HFF-Myc (cell line): Measurements from ENCODE around the gene TBP.
A peak's percentile ranks its signal among the peaks of the same experiment; 100 is the strongest.
"Not testable (repeated sequence)": the region's sequence is repeated elsewhere in the genome, so short reads cannot be mapped to it uniquely, and the experiment has no call there.

Experiments used
- DNase-seq: peaks from one replicate; pipeline ENCODE4 v3.0.0-alpha.2; 2011; ENCODE audit warnings: low read depth; ENCODE audit errors: extremely low read depth
- H3K4me3 ChIP-seq: replicated peaks from 2 replicates; pipeline ENCODE4 v1.5.1; 2011; ENCODE audit warnings: low read depth, mild to moderate bottlenecking, control low read depth, low read length
- CTCF ChIP-seq: IDR thresholded peaks from 2 replicates; pipeline ENCODE4 v1.5.1; 2012; ENCODE audit warnings: mild to moderate bottlenecking, low read depth, low read length, control low read depth; ENCODE audit errors: missing control alignments

TBP gene

DNA sequence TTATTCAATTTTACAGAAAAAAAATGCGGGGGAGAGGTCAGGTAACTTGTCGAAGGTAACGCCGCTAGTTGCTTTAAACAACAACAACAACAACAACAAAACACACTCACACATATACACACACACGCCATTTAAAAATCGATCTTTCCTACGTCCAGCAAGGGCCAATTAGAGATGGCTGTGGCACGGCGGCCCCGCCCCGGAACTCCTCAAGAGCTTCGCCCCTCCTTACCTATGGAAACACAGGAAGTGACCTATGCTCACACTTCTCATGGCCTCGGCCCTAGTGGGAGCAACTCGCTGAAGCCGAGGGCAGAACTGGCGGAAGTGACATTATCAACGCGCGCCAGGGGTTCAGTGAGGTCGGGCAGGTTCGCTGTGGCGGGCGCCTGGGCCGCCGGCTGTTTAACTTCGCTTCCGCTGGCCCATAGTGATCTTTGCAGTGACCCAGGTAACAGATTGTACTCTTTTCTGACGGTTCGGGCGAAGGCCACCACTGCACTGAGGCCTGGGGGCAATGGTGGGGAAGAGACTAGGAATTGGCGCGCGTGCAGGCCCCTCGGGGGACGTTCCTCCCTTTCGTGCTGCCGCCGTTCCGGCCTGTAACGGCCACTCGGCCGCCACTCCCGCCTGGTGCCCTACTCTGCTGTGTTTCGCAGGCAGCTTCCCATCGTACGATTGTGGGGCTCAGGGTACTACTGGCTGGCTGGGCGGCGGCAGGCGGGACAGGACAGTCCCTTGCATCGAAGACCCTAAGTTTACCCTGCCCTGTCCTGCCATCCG, at the start of gene TBP:
Gene TBP, plus strand, starts transcription at position 357 of the 783 bp plus-strand sequence. CDS start 2,661 bp downstream, outside the sequence.
- TF ChIP-seq CTCF, result no peak
- peak; percentile 95 for DNase-seq
- peak within 1 kb of the TSS; percentile 72 for H3K4me3 ChIP-seq

DNA sequence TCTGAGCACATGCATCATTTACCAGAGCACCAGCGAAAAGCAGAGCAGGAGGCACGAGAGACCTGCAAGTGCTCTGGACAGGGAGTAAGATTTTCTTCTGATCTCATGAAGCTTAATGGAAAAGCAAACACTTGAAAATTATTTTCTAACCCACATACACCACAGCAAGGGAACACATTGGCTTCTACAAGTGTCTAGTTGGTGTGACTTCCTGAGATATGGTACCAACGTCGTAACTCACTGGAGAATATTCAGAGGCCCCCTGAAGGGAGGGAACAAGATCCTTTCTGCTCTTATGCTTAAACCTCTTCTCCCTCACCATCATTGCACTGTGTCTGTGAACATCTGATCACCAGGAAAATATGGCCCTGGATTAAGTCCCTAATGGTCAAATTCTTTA, 49.7 kb upstream of the TBP start:
- H3K4me3 ChIP-seq, result no peak overlapping the region
- no peak for DNase-seq
- no peak for TF ChIP-seq CTCF

- H3K4me3 ChIP-seq, result no peak overlapping the region
- no peak for DNase-seq
- TF ChIP-seq CTCF, result no peak
Measured at GRCh38 chr6:170505306-170505705, 48.9 kb upstream of the TBP start.

DNA sequence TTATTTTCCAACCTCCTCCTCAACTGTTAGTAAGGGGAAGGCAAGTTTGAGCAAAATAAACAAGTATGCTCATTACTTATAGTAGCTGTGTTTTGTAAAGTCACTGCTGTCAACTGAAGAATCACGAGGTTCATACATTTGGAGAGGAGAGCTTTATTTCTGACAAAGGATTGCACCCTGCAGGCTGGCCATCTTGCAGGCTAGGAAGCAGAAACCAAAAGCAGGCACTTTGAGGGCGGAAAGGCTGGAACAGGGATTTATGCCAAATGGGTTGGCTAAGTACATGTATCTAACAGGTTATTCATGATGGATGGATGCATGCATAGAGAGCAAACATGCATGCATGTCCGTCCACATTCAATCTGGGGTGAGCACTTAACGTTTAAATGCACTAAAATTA, 47.7 kb upstream of the TBP start:
- TF ChIP-seq CTCF, result no peak
- DNase-seq, result no peak
- H3K4me3 ChIP-seq, result no peak overlapping the region

- DNase-seq, H3K4me3 ChIP-seq: not testable (repeated sequence)
Measured at GRCh38 chr6:170507728-170508127, 46.4 kb upstream of the TBP start.

- H3K4me3 ChIP-seq, DNase-seq: not testable (repeated sequence)
Measured at GRCh38 chr6:170508275-170508674, 45.9 kb upstream of the TBP start.

GRCh38 chr6:170508892-170509722, 45.1 kb upstream of the TBP start:
- not testable (repeated sequence) for H3K4me3 ChIP-seq, DNase-seq

DNA sequence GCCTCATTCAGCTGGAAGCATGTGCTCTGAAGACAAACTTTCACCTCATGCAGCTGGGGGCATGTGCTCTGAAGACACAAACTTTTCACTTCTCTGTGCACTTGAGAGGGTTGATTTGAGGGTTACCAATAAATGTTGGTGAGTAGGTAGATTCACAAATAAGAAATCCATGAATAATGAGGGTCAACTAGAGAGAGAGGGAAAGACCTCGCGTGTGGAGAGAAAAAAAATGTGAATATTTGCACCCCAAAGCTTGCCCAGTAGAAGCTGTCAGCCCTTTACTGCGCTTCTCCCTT, 44.5 kb upstream of the TBP start:
- TF ChIP-seq CTCF, result no peak
- DNase-seq, result no peak

More for the DNA sequence above, 44.5 kb upstream of the TBP start:
- H3K4me3 ChIP-seq, result no peak overlapping the region
